RCC 7860 (cell line): ENCODE data around the gene PCSK4.
"Not testable (repeated sequence)": the region's sequence is repeated elsewhere in the genome, so short reads cannot be mapped to it uniquely, and the experiment has no call there.

ENCODE experiments used
- DNase-seq: peaks from one replicate; pipeline ENCODE4 v3.0.0-alpha.2; 2015; ENCODE audit warnings: low spot score
- FAIRE-seq: peaks from 2 replicates; lab custom pipeline; 2012; peaks lifted over from hg19 to GRCh38; lab: Jason Lieb, UNC

Gene PCSK4

GRCh38 chr19:1505991-1506881 is 16.1 kb upstream of the PCSK4 start:
- DNase-seq (no peak), FAIRE-seq (no peak)

DNA sequence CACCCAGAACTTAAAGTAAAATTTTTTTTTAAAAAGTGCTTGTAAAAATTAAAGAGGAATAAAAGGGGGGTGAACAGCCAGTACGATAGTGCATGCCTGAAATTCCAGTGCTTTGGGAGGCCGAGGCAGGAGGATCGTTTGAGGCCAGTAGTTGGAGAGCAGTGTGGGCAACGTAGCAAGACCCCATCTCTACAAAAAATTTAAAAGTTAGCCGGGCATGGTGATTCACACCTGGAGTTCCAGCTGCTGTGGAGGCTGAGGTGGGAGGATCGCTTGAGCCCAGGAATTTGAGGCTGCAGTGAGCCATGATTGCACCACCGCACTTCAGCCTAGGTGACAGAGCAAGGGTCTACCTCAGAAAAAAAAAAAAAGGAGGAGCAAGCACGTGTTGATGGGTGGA is 14.9 kb upstream of the PCSK4 start:
- DNase-seq (no peak), FAIRE-seq (no peak)

DNA sequence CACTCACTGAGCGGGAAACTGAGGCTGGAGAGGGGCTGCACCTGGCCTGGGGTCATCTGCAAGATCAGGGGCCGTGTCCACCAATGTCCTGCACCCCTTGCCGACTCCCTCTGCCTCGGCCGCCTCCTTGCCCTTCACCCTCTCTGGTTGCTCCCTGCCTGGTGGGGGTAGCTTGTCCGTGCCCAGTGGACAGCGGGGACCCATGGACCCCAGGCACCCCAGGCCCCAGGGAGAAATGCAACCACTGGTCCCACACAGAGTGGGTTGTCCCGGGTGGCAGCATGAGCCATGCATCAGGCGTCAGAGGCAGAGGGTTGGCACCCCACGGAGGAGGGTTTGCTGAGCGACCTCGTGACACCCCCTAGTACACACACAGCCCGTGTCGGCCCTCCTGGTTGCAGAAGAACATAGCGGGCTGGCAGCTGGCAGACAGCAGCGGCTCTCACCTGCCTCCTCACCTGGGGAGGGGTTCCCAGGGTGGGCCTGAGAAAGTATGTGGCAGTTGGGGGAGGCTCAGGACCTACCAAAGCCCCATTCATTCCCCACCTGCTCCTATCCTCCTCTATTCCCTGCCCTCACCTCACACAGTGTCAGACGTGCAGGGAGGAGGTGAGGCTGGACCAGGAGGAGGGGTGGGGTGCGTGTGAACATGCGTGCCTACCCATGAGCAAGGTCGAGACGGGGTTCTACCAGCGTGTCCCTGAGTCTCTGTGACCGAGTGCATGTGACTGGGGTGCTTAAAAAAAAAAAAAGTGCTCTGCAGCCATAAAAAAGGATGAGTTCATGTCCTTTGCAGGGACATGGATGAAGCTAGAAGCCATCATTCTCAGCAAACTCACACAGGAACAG is 14.0 kb upstream of the PCSK4 start:
- no peak for DNase-seq
- FAIRE-seq, result no peak

DNA sequence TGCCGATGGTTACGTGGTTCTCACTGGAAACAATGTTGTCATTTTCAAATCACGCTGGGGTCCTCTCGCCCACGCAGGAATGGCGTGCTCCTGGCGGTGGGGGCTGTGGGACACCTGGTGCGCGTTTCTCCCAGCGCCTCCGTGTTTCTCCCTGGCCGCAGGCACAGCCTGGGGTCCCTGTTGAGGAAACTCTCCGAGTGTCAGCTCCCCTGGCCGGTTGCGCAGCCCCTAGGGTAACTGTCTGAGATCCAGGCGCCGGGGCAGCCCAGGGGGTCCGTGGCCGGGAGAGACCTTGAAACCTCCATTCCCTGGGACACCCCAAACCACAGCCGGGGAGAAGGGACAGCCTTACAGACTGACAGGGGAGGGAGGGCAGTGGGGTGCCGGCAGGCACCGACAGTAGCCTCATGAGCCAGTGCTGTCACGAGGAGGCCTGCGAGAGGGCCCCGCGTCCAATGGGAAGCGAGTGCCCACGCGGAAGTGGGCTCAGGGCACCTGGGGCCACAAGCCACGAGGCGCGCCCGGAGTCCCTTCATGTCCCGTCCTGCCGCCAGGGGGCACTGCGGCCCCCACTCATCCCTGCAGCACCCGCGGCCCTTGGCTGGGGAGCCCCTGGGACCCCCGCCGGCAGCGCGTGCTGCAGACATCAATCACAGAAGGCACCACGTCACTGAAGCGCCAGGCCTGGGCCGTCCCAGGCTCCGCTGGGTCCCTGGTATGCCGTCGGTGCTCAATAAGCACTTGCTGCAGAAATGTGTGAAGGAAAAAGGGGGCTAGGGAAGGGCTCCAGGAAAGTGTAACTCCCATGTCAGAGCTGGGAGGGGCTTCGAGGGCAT is 13.2 kb upstream of the PCSK4 start:
- FAIRE-seq (no peak), DNase-seq (no peak)

- FAIRE-seq, result no peak
These were observed 12.4 kb upstream of the PCSK4 start for GRCh38 chr19:1502433-1503088.

DNA sequence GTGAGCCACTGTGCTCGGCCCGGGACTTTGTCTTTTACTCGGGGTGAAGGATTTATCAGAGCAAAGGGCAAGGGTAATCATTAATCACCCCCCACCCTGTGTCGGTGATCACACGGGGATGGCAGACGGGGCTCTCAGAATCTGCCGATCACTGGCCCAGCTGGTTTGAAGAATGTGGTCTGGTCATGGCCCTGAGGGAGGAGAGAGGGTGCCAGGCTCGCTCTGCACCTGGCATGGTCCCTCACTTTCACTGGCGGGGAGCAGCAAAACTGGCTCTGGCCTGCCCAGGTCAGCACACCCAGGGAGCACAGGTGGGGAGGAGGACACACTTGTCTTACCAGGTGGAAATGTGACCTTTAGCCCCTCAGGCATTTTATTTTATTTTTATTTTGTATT is 11.0 kb upstream of the PCSK4 start:
- no peak for DNase-seq
- no peak for FAIRE-seq

More at GRCh38 chr19:1502433-1503088, 12.4 kb upstream of the PCSK4 start:
- DNase-seq, result no peak

GRCh38 chr19:1499231-1499630 is 9.1 kb upstream of the PCSK4 start:
- not testable (repeated sequence) for FAIRE-seq, DNase-seq

DNA sequence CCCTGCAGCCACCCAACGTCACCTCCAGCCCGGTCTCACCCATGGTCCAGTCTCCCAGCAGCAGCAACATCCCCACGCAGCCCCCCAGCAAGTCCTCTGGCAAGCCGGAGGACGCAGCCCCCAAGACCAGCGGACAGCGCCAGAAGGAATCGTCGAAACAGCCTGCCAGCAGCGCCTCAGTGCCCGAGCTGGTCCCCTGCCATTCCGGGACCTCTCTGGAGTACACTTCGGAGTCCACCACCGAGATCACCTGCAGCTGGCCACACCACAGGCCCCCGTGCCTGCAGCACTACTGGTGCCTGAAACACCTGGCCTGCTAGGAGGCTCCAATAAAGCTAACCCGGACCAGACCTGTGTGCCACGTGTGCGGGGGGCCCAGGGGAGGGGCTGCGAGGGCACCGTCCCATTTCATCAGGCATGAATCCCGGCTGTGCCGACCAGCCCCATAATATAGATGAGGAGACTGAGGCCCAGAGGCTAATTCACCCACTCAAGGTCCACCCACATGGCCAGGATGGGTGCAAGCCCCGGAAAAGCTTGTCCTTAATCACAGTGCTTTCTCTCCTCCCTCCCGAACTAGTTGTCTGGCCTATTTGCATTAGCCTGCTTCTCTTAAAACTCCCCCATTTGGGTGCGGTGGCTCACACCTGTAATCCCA is 7.6 kb upstream of the PCSK4 start:
- FAIRE-seq (no peak), DNase-seq (no peak)

DNA sequence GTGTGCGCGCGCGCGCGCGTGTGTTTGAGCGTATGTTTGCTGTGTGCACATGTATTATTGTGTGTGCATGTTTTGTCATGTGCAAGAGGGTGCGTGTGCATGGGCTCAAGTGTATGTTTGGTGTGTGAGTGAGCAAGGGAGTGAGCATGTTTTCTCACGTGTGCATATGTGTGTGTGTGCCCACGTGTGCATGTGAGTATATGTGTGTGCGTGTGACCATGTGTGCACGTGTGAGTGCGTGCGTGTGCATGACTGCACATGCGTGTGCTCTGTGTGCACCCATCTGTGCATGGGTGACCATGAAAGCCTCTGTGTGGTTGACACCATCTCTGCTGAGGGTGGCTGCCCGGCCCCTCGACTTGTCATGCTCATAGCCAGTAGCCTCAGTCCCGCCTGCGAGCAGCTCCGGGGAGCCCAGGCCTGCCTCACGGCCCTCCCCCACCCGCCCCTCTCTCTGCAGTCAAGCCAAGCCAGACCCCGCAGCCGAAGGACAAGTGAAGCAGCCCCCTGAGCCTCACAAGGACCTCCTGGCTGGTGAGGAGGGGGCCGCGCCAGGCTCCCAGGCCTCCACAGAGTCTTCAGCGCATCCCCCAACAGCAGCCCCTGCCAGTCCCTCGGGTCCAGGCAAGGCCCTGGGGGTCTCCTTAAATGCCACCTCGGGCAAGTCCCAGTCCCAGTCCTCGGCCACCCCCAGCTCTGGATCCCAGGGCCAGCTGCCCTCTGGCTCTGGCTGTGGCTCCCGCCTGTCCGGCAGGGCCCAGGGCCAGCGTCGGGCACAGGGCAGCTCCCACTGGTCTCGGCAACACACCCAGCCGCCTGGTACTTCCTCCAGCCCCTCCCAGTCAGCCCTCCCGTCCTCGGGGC is 6.8 kb upstream of the PCSK4 start:
- FAIRE-seq, result no peak
- DNase-seq, result no peak

- DNase-seq, result no peak
These were observed 5.9 kb upstream of the PCSK4 start for GRCh38 chr19:1495799-1496713.

GRCh38 chr19:1495051-1495798 is 5.1 kb upstream of the PCSK4 start:
- FAIRE-seq (no peak), DNase-seq (no peak)

More at GRCh38 chr19:1495799-1496713, 5.9 kb upstream of the PCSK4 start:
- FAIRE-seq, result no peak

DNA sequence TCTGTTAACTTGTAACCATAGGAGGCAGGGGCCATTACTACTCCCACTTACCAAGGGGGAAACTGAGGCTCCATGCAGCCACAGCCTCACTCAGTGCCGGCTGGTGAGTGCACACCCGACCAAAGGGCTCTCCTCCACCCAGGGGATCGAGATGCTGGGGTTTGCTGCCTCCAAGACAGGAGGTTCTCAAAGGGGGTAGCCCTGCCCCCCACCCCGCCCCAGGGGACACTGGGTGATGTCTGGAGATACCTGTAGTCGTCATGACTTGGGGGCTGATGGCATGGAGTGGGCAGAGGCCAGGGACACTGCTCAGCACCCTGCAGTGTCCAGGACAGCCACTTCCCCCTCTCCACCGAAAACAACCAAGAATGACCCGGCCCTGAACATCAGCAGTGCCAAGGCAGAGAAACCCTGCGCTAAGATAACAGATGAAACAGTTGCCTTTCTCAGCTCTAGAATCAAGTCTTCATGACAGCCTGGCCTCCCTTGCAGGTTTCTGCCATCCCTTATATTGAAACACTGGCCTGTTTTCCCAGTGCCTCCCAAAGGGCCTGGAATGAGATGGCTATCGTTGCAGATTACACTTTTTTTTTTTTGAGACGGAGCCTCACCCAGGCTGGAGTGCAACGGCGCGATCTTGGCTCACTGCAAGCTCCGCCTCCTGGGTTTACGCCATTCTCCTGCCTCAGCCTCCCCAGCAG is 4.1 kb upstream of the PCSK4 start:
- no peak for FAIRE-seq
- no peak for DNase-seq

DNA sequence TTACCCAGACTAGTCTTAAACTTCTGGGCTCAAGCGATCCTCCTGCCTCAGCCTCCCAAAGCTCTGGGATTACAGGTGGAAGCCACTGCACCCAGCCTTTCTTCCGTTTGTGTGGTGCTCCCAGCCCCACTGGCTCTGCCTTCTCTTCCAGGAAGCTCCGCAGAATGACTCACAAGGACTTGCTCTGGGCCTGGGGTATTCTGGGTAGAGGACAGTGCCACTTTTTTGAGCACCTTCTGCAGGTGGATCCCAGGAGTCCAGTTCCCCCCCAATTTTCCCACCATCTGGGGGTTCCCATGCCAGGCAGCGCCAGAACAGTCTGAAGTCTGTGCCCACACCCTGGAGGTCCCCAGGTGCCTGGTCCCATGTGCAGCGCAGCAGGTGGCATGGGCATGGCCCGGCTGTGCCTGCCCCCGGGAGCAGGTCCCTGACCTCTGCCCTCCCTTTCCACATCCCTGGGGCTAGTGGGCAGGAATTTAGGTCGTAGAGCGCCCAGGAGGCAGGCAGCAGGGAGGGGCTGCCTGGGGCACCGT is 2.4 kb upstream of the PCSK4 start:
- no peak for FAIRE-seq
- no peak for DNase-seq

GRCh38 chr19:1491849-1492170 is 1.7 kb upstream of the PCSK4 start:
- FAIRE-seq, result no peak
- DNase-seq, result no peak

DNA sequence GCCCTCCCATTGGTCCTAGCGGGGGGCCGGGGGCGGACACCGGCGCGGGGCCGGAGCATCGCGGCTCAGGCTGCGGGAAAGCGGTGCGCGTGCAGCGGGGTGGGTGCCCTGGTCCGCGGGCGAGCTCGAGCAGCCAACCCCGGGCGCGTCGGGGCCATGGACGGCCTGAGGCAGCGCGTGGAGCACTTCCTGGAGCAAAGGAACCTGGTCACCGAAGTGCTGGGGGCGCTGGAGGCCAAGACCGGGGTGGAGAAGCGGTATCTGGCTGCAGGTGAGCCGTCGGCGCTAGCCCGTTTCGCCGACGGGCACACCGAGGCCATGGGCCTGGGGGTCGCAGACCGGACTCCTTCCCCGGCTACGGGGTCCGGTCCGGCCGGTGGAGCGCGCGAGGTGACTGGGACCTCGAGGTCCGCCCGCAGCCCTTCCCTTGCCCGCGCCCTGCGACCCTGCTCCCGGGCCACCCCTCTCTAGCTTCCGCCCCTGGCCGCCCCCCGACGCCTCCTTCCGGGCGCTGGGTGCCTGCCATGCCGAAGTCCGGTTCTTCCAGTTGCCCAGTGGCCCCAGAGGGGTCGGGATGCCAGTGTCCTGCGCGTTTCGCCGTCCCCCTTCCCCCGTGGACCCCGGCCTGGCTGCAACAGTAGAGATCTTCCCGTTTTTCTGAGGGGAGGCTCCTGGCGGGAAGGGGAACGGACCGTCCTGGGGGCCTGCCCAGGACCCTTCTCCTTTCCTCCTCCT is 1.1 kb upstream of the PCSK4 start, which contains the start of gene REEP6:
TSS of gene REEP6 (plus strand) at position 68 of the 735 bp plus-strand sequence. CDS start at position 157, 89 bp downstream.
- no peak for FAIRE-seq
- DNase-seq, result no peak
